Measurements from ENCODE around the gene COBL. TPM values are rescaled to one million over a fixed set of nuclear protein-coding genes. Genes with fewer than 3 reads are reported as not detected.
"Not testable (repeated sequence)": the region's sequence is repeated elsewhere in the genome, so short reads cannot be mapped to it uniquely, and the experiment has no call there.

COBL gene
- total RNA-seq, 2 donors from 2014 or later, result 1.4 to 1.6 TPM

GRCh38 chr7:51209426-51209825 is 107.2 kb downstream of the COBL start:
- no peaks in the 10 kb centered on the region for H3K36me3 ChIP-seq
- no peak for ATAC-seq (ENCODE audit: insufficient number of reproducible peaks, low FRiP score, low read depth)
- H3K4me1 ChIP-seq (ENCODE audit: control insufficient read depth in 1 of 2, low read depth in 2 of 2), result no peaks in the 10 kb centered on the region

GRCh38 chr7:51208125-51208524 is 108.5 kb downstream of the COBL start:
- not testable (repeated sequence) for H3K4me3 ChIP-seq; H3K27me3 ChIP-seq (replicated peaks; ENCODE audit: insufficient read depth); DNase-seq (ENCODE audit: low spot score); H3K36me3 ChIP-seq; ATAC-seq (ENCODE audit: insufficient number of reproducible peaks, low FRiP score, low read depth); H3K9me3 ChIP-seq; H3K4me1 ChIP-seq (ENCODE audit: control insufficient read depth in 1 of 2, low read depth in 2 of 2); H3K27ac ChIP-seq

More at GRCh38 chr7:51209426-51209825, 107.2 kb downstream of the COBL start:
- Histone ChIP-seq H3K27me3 (replicated peaks; ENCODE audit: insufficient read depth) (no peaks in the 10 kb centered on the region), H3K4me3 (no peak overlapping the region), H3K27ac (no peak overlapping the region), H3K9me3 (no peaks in the 10 kb centered on the region)
- no peak for DNase-seq (ENCODE audit: low spot score)
- TF ChIP-seq, protein P1, sequence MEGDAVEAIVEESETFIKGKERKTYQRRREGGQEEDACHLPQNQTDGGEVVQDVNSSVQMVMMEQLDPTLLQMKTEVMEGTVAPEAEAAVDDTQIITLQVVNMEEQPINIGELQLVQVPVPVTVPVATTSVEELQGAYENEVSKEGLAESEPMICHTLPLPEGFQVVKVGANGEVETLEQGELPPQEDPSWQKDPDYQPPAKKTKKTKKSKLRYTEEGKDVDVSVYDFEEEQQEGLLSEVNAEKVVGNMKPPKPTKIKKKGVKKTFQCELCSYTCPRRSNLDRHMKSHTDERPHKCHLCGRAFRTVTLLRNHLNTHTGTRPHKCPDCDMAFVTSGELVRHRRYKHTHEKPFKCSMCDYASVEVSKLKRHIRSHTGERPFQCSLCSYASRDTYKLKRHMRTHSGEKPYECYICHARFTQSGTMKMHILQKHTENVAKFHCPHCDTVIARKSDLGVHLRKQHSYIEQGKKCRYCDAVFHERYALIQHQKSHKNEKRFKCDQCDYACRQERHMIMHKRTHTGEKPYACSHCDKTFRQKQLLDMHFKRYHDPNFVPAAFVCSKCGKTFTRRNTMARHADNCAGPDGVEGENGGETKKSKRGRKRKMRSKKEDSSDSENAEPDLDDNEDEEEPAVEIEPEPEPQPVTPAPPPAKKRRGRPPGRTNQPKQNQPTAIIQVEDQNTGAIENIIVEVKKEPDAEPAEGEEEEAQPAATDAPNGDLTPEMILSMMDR (IDR thresholded peaks at IDR 0.05), result no peak

DNA sequence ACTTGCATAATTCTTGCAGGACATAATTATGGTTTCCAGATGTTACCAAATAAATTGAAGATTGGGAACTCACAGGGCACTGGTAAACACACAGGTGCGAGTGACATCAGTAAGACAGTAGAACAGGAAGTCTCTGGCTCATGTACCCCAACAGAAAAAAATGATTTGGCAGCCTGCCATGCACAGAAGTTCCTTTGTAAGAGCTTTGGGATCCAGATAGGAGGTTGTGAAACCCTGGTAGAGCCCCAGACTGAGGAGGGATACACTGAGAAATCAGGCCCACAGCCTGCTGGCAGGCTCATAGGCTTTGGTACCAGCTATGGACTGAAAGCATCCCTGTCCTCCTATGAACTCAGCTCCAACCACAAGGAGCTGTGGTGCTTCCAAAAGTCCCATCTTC is 118.0 kb downstream of the COBL start:
- TF ChIP-seq, protein P1 (IDR thresholded peaks at IDR 0.05), result no peak
- Histone ChIP-seq H3K36me3 (no peaks in the 10 kb centered on the region), H3K27me3 (replicated peaks; ENCODE audit: insufficient read depth) (no peaks in the 10 kb centered on the region), H3K4me3 (no peak overlapping the region), H3K9me3 (no peaks in the 10 kb centered on the region), H3K27ac (no peak overlapping the region), H3K4me1 (ENCODE audit: control insufficient read depth in 1 of 2, low read depth in 2 of 2) (no peaks in the 10 kb centered on the region)
- DNase-seq (ENCODE audit: low spot score) (no peak), ATAC-seq (ENCODE audit: insufficient number of reproducible peaks, low FRiP score, low read depth) (no peak)

GRCh38 chr7:51190969-51191368 is 125.6 kb downstream of the COBL start:
- TF ChIP-seq, protein P1 (IDR thresholded peaks at IDR 0.05), result no peak
- H3K4me1 ChIP-seq (ENCODE audit: control insufficient read depth in 1 of 2, low read depth in 2 of 2), result no peaks in the 10 kb centered on the region
- ATAC-seq (ENCODE audit: insufficient number of reproducible peaks, low FRiP score, low read depth), result no peak

DNA sequence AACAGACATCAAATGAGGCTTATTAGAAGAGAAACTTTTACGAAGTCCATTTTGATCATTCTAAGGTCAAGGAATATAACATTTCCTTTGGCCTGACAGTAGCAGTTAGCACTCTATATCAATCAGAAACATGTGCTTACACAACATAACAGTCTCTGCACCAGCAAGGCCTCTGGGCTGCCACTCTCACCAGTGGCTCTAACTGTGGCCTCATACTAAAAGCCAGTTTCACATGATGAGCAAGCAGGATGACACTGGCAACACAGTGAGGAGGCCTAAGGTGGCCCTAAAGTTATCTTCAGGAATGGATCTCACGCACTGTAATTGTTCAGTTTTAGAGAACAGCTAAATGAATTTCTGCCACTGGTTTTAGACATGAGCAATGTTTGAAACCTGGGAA is 126.8 kb downstream of the COBL start:
- Histone ChIP-seq H3K4me3 (no peak overlapping the region), H3K36me3 (no peaks in the 10 kb centered on the region), H3K27ac (no peak overlapping the region), H3K9me3 (no peaks in the 10 kb centered on the region), H3K27me3 (replicated peaks; ENCODE audit: insufficient read depth) (no peaks in the 10 kb centered on the region), H3K4me1 (ENCODE audit: control insufficient read depth in 1 of 2, low read depth in 2 of 2) (no peaks in the 10 kb centered on the region)
- TF ChIP-seq, protein P1 (IDR thresholded peaks at IDR 0.05), result no peak
- no peak for DNase-seq (ENCODE audit: low spot score)
- ATAC-seq (ENCODE audit: insufficient number of reproducible peaks, low FRiP score, low read depth), result no peak

More at GRCh38 chr7:51190969-51191368, 125.6 kb downstream of the COBL start:
- no peak overlapping the region for H3K27ac ChIP-seq
- DNase-seq (ENCODE audit: low spot score), result no peak
- H3K27me3 ChIP-seq (replicated peaks; ENCODE audit: insufficient read depth), result no peaks in the 10 kb centered on the region
- no peaks in the 10 kb centered on the region for H3K9me3 ChIP-seq
- H3K4me3 ChIP-seq, result no peak overlapping the region
- no peaks in the 10 kb centered on the region for H3K36me3 ChIP-seq

- no peak overlapping the region for H3K27ac ChIP-seq
- H3K4me1 ChIP-seq (ENCODE audit: control insufficient read depth in 1 of 2, low read depth in 2 of 2), result no peaks in the 10 kb centered on the region
- no peaks in the 10 kb centered on the region for H3K9me3 ChIP-seq
- H3K36me3 ChIP-seq, result no peaks in the 10 kb centered on the region
- TF ChIP-seq, protein P1 (IDR thresholded peaks at IDR 0.05), result no peak
- no peak for ATAC-seq (ENCODE audit: insufficient number of reproducible peaks, low FRiP score, low read depth)
- DNase-seq (ENCODE audit: low spot score), result no peak
- no peak overlapping the region for H3K4me3 ChIP-seq
- H3K27me3 ChIP-seq (replicated peaks; ENCODE audit: insufficient read depth), result no peaks in the 10 kb centered on the region
These were observed 127.6 kb downstream of the COBL start for GRCh38 chr7:51188987-51189386.

Data from thoracic aorta (tissue), 2 donors.